ENCODE measurements around the gene MATCAP1. TPM values are rescaled to one million over a fixed set of nuclear protein-coding genes. Genes with fewer than 3 reads are reported as not detected.

The MATCAP1 gene
- total RNA-seq, 1 donor from 2014 or later, result 5.2 TPM

DNA sequence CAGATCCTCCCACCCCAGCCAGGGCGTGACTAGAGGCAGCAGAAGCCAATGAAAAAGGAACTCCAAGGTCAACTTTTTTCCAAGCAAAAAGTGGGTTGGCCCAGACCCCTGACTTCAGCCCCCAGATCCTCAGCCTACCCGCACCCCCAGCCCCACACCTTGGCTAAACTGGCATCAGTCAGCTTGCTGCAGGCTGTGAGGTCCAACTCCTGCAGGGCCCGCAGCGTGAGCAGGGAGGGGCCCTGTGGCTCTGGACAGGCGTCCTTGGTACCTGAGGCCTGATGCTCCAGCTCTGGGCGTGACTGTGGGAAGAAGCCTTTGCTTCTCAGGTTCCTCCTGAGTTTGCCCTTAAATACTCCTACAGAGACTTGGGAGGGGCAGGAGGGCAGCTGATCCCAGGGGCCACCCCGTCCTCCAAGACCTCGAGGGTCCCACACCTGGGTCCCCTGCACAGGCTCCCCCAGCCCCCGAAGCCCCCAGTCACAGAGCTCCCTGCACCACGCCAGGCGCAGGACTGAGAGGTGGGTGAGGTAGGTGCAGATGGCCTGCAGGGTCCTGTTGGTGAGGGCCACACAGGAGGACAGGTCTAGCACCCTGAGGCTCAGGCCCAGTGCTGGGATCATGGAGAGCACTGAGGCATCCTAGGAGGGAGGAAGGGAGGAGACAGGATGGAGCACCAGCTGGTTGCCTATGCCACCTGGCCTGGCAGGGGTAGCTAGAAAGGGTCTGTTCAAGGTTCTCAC is 24.6 kb upstream of the MATCAP1 start:
- Histone ChIP-seq H3K4me3 (ENCODE audit: low read length in 3 of 3) (no peak overlapping the region), H3K27me3 (ENCODE audit: control insufficient read depth in 3 of 3, insufficient read depth in 3 of 3, low read length in 3 of 3) (no peaks in the 10 kb centered on the region), H3K27ac (ENCODE audit: low read depth, low read length) (peak overlapping the region; percentile 23), H3K9ac (ENCODE audit: low read depth in 1 of 3, low read length in 3 of 3) (peak overlapping the region in 1 of 3 donors; percentile 54), H3K36me3 (ENCODE audit: control insufficient read depth in 3 of 3, insufficient read depth in 3 of 3, low read length in 3 of 3) (peaks cover 0 to 13% (median 7%) of the 10 kb centered on the region in 3 donors), H3K4me1 (ENCODE audit: control insufficient read depth in 3 of 3, insufficient read depth in 3 of 3, low read length in 3 of 3) (peaks cover 31 to 50% (median 40%) of the 10 kb centered on the region in 3 donors), H3K9me3 (ENCODE audit: control insufficient read depth in 3 of 3, low read length in 3 of 3) (no peaks in the 10 kb centered on the region)

DNA sequence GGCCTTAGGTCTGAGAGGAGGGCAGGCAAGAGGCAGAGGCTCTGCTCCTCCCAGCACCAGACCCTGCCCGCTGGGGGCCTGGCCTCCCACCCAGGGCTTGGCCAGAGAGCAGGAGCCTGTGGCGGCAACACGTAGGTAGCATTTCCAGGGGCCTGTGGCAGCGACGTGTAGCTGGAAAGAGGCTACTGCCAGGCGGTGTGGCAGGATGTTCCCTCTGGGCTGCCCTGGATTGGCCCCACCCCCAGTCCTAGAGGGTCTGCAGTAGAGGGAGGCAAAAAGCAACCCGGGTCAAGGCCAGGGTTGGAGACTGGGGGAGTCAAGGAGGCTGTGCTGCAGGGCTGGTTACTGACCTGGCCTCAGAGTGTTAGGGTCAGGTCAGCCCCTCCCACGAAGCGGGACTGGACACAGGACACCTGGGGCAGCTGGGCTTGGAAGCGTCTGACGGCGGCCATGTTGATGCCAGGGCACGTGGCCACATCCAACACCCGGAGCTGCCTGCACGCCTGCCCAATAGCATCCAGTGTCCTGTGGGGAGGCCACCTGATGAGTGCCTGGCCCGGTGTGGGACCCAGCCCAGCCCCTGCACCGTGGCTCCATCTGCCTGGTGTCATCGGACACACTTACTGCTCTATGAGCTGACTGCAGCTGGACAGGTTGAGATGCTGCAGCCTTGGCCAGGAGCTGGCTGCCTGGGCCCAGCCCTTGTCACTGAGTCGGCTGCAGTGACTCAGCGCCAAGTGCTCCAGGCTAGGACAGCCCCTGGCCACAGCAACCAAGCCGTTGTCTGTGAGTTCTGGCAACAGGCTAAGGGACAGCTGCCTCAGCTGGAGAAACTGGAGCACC is 23.7 kb upstream of the MATCAP1 start:
- H3K27me3 ChIP-seq (ENCODE audit: control insufficient read depth in 3 of 3, insufficient read depth in 3 of 3, low read length in 3 of 3), result no peaks in the 10 kb centered on the region
- peak overlapping the region; percentile 23 for H3K27ac ChIP-seq (ENCODE audit: low read depth, low read length)
- H3K9ac ChIP-seq (ENCODE audit: low read depth in 1 of 3, low read length in 3 of 3), result peak overlapping the region in 1 of 3 donors; percentile 43
- peaks cover 2 to 13% (median 7%) of the 10 kb centered on the region in 3 donors for H3K36me3 ChIP-seq (ENCODE audit: control insufficient read depth in 3 of 3, insufficient read depth in 3 of 3, low read length in 3 of 3)
- peaks cover 28 to 44% (median 35%) of the 10 kb centered on the region in 3 donors for H3K4me1 ChIP-seq (ENCODE audit: control insufficient read depth in 3 of 3, insufficient read depth in 3 of 3, low read length in 3 of 3)
- H3K4me3 ChIP-seq (ENCODE audit: low read length in 3 of 3), result peak overlapping the region in 1 of 3 donors; percentile 45
- H3K9me3 ChIP-seq (ENCODE audit: control insufficient read depth in 3 of 3, low read length in 3 of 3), result no peaks in the 10 kb centered on the region

DNA sequence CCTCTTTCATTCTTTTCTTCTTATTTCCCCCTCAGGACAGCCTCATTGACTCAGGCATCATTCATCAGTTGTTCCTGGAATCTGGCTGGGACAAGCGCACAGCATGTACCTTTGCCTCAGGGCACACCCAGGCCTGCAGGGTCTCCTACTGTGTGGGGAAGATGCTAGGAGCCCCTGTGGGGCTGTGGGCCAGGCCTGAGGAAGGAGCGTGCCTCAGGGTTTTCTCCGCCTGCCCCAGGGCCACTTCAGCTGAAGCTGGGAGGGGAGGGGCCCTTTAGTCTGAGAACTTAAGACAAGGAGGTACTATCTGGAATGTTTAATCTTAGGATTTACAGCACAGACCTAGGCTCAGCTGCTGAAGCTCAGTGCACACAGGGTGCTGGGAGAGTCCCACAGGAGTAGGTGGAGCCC is 23.1 kb upstream of the MATCAP1 start:
- no peak overlapping the region for H3K9ac ChIP-seq (ENCODE audit: low read depth in 1 of 3, low read length in 3 of 3)
- H3K36me3 ChIP-seq (ENCODE audit: control insufficient read depth in 3 of 3, insufficient read depth in 3 of 3, low read length in 3 of 3), result peaks cover 5 to 13% (median 7%) of the 10 kb centered on the region in 3 donors
- H3K4me1 ChIP-seq (ENCODE audit: control insufficient read depth in 3 of 3, insufficient read depth in 3 of 3, low read length in 3 of 3), result peaks cover 28 to 44% (median 35%) of the 10 kb centered on the region in 3 donors
- no peak overlapping the region for H3K27ac ChIP-seq (ENCODE audit: low read depth, low read length)
- no peak overlapping the region for H3K4me3 ChIP-seq (ENCODE audit: low read length in 3 of 3)
- H3K9me3 ChIP-seq (ENCODE audit: control insufficient read depth in 3 of 3, low read length in 3 of 3), result no peaks in the 10 kb centered on the region
- no peaks in the 10 kb centered on the region for H3K27me3 ChIP-seq (ENCODE audit: control insufficient read depth in 3 of 3, insufficient read depth in 3 of 3, low read length in 3 of 3)

DNA sequence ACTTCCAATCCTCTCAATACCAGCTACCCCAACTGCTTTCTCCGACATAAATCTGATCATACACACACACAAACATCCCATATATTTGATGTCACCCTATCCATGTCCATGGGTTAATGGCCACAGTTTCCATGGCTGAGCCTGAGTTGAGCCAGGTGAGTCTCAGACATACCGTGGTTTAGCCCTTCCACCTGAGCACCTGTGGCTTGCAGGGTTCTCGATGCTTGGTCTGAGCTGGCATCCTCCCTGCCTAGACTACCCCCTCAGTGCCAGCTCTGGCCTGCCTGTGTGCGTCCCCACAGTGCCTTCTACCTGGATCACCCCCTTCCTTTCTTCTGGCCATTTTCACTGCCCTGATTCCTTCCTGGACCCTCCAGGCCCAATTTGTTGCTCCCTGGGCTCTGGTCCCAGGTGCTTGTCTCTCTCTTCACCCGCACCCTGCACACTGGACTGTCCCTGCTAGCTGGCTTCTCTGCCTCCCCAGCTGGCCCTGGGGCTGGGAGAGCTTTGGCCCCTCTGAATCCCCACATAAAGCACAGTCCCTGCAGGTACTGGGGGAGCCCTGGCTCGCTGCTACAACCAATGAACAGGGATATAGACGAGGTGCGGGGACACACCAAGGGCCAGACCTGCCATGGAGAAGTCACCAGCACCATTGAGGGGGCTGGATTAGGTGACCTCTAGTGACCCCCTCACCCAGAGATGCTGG is 22.5 kb upstream of the MATCAP1 start:
- peaks cover 28 to 44% (median 35%) of the 10 kb centered on the region in 3 donors for H3K4me1 ChIP-seq (ENCODE audit: control insufficient read depth in 3 of 3, insufficient read depth in 3 of 3, low read length in 3 of 3)
- H3K9me3 ChIP-seq (ENCODE audit: control insufficient read depth in 3 of 3, low read length in 3 of 3), result no peaks in the 10 kb centered on the region
- H3K27me3 ChIP-seq (ENCODE audit: control insufficient read depth in 3 of 3, insufficient read depth in 3 of 3, low read length in 3 of 3), result no peaks in the 10 kb centered on the region
- H3K36me3 ChIP-seq (ENCODE audit: control insufficient read depth in 3 of 3, insufficient read depth in 3 of 3, low read length in 3 of 3), result peaks cover 8 to 17% (median 11%) of the 10 kb centered on the region in 3 donors
- no peak overlapping the region for H3K4me3 ChIP-seq (ENCODE audit: low read length in 3 of 3)
- H3K9ac ChIP-seq (ENCODE audit: low read depth in 1 of 3, low read length in 3 of 3), result peak overlapping the region in 1 of 3 donors; percentile 4
- H3K27ac ChIP-seq (ENCODE audit: low read depth, low read length), result no peak overlapping the region

DNA sequence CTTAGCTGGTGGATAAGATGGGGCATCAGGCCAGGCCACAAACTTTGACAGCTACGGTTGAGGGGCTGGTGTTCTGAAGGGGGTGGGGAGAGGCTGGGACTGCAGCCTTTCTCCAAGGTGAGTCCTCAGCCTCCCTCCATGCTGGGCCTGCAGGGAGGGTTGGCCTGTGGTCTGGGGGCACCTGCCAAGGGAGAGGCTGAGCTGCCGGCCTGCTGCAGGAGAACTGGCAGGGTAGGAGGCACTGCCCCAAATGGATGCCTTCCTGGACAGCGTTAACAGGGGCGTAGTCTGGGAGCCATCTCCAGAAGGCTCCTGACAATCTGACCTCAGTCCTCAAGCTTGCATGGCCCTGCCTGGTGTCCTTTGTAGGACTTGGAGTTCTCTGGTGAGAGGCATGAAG is 20.3 kb upstream of the MATCAP1 start:
- no peaks in the 10 kb centered on the region for H3K27me3 ChIP-seq (ENCODE audit: control insufficient read depth in 3 of 3, insufficient read depth in 3 of 3, low read length in 3 of 3)
- no peak overlapping the region for H3K4me3 ChIP-seq (ENCODE audit: low read length in 3 of 3)
- peaks cover 9 to 14% (median 12%) of the 10 kb centered on the region in 3 donors for H3K36me3 ChIP-seq (ENCODE audit: control insufficient read depth in 3 of 3, insufficient read depth in 3 of 3, low read length in 3 of 3)
- H3K9me3 ChIP-seq (ENCODE audit: control insufficient read depth in 3 of 3, low read length in 3 of 3), result no peaks in the 10 kb centered on the region
- no peak overlapping the region for H3K9ac ChIP-seq (ENCODE audit: low read depth in 1 of 3, low read length in 3 of 3)
- peaks cover 13 to 24% (median 19%) of the 10 kb centered on the region in 3 donors for H3K4me1 ChIP-seq (ENCODE audit: control insufficient read depth in 3 of 3, insufficient read depth in 3 of 3, low read length in 3 of 3)
- no peak overlapping the region for H3K27ac ChIP-seq (ENCODE audit: low read depth, low read length)

DNA sequence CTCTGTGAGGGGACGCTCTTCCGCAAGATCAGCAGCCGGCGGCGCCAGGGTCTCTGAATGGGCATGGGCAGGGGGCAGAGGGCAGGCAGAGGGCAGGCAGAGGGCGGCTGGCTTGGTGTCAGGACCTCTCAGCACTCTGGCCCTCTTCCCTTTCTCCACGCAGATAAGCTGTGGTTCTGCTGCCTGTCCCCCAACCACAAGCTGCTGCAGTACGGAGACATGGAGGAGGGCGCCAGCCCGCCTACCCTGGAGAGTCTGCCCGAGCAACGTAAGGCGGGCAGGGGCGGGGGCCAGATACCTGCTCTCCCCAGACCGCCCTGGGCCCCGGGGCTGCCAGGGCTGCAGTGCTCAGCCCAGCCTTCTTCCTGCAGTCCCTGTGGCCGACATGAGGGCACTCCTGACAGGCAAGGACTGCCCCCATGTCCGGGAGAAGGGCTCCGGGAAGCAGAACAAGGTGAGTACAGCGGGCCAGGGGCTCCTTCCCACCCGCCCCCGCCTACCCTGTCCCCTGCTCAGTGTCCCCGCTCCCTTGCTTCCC is 19.3 kb upstream of the MATCAP1 start:
- Histone ChIP-seq H3K27ac (ENCODE audit: low read depth, low read length) (no peak overlapping the region), H3K27me3 (ENCODE audit: control insufficient read depth in 3 of 3, insufficient read depth in 3 of 3, low read length in 3 of 3) (no peaks in the 10 kb centered on the region), H3K9me3 (ENCODE audit: control insufficient read depth in 3 of 3, low read length in 3 of 3) (no peaks in the 10 kb centered on the region), H3K4me1 (ENCODE audit: control insufficient read depth in 3 of 3, insufficient read depth in 3 of 3, low read length in 3 of 3) (peaks cover 11 to 19% (median 17%) of the 10 kb centered on the region in 3 donors), H3K4me3 (ENCODE audit: low read length in 3 of 3) (no peak overlapping the region), H3K9ac (ENCODE audit: low read depth in 1 of 3, low read length in 3 of 3) (no peak overlapping the region), H3K36me3 (ENCODE audit: control insufficient read depth in 3 of 3, insufficient read depth in 3 of 3, low read length in 3 of 3) (peaks cover 12 to 18% (median 15%) of the 10 kb centered on the region in 3 donors)

DNA sequence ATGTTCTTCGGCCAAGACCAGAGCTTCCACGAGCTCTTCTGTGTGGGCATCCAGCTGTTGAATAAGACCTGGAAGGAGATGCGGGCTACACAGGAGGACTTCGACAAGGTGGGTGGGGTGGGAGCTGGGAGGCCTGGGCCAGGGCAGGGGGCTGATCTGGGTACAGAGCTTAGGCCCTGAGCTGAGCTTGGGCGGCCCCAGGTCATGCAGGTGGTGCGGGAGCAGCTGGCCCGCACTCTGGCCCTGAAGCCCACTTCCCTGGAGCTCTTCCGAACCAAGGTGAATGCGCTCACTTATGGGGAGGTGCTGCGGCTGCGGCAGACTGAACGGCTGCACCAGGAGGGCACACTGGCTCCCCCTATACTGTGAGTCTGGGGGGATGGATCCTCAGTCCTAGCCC is 18.7 kb upstream of the MATCAP1 start:
- Histone ChIP-seq H3K4me1 (ENCODE audit: control insufficient read depth in 3 of 3, insufficient read depth in 3 of 3, low read length in 3 of 3) (peaks cover 8 to 19% (median 14%) of the 10 kb centered on the region in 3 donors), H3K4me3 (ENCODE audit: low read length in 3 of 3) (no peak overlapping the region), H3K9me3 (ENCODE audit: control insufficient read depth in 3 of 3, low read length in 3 of 3) (no peaks in the 10 kb centered on the region), H3K27me3 (ENCODE audit: control insufficient read depth in 3 of 3, insufficient read depth in 3 of 3, low read length in 3 of 3) (no peaks in the 10 kb centered on the region), H3K36me3 (ENCODE audit: control insufficient read depth in 3 of 3, insufficient read depth in 3 of 3, low read length in 3 of 3) (peaks cover 18 to 24% (median 21%) of the 10 kb centered on the region in 3 donors), H3K9ac (ENCODE audit: low read depth in 1 of 3, low read length in 3 of 3) (no peak overlapping the region), H3K27ac (ENCODE audit: low read depth, low read length) (no peak overlapping the region)

DNA sequence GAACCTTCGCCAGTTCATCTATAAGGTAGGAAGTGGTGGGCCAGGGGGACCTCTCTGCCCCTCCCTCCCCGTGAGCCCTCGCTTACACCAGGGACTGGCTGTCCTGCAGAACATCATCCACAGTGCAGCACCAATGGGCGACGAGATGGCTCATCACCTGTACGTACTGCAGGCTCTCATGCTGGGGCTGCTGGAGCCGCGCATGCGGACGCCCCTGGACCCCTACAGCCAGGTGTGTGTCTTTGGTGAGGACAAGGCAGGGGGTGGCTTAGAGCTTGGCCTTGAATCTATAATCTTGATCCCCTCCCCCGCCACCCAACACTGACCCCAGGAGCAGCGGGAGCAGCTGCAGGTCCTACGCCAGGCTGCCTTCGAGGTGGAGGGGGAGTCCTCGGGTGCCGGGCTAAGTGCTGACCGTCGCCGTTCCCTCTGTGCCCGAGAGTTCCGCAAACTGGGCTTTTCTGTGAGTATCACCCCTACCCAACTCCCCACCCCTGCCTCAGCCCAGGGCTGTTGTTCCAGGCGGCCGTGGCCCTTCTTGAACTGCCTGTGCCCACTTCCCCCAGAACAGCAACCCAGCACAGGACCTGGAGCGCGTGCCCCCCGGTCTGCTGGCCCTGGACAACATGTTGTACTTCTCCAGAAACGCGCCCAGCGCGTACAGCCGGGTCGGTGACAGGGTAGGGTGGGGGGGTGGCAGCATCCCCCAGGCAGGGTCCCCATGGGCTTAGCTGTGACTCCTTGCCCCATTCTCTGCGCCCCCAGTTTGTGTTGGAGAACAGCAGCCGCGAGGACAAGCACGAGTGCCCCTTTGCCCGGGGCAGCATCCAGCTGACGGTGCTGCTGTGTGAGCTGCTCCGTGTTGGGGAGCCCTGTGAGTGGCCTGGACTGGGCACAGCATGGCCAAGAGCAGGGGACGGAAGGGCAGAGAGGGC is 17.9 kb upstream of the MATCAP1 start:
- no peak overlapping the region for H3K9ac ChIP-seq (ENCODE audit: low read depth in 1 of 3, low read length in 3 of 3)
- peaks cover 26 to 32% (median 28%) of the 10 kb centered on the region in 3 donors for H3K36me3 ChIP-seq (ENCODE audit: control insufficient read depth in 3 of 3, insufficient read depth in 3 of 3, low read length in 3 of 3)
- H3K4me1 ChIP-seq (ENCODE audit: control insufficient read depth in 3 of 3, insufficient read depth in 3 of 3, low read length in 3 of 3), result peaks cover 9 to 16% (median 10%) of the 10 kb centered on the region in 3 donors
- H3K9me3 ChIP-seq (ENCODE audit: control insufficient read depth in 3 of 3, low read length in 3 of 3), result no peaks in the 10 kb centered on the region
- H3K27me3 ChIP-seq (ENCODE audit: control insufficient read depth in 3 of 3, insufficient read depth in 3 of 3, low read length in 3 of 3), result no peaks in the 10 kb centered on the region
- H3K27ac ChIP-seq (ENCODE audit: low read depth, low read length), result no peak overlapping the region
- no peak overlapping the region for H3K4me3 ChIP-seq (ENCODE audit: low read length in 3 of 3)

DNA sequence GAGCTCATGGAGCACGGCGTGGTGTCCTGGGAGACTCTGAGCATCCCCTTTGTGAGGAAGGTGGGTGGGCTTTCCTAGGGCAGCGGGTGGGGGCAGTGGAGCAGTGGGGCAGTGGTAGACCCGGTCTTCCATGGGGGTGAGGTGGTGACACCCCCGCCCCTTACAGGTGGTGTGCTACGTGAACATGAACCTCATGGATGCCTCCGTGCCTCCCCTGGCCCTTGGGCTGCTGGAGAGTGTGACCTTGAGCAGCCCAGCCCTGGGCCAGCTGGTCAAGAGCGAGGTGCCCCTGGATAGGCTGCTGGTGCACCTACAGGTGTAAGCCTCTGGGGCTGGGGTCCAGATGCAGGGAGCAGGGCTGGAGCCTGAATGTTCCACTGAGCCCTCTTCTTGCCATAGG is 16.7 kb upstream of the MATCAP1 start:
- Histone ChIP-seq H3K9ac (ENCODE audit: low read depth in 1 of 3, low read length in 3 of 3) (no peak overlapping the region), H3K36me3 (ENCODE audit: control insufficient read depth in 3 of 3, insufficient read depth in 3 of 3, low read length in 3 of 3) (peaks cover 36 to 44% (median 37%) of the 10 kb centered on the region in 3 donors), H3K4me3 (ENCODE audit: low read length in 3 of 3) (no peak overlapping the region), H3K9me3 (ENCODE audit: control insufficient read depth in 3 of 3, low read length in 3 of 3) (no peaks in the 10 kb centered on the region), H3K27ac (ENCODE audit: low read depth, low read length) (no peak overlapping the region), H3K4me1 (ENCODE audit: control insufficient read depth in 3 of 3, insufficient read depth in 3 of 3, low read length in 3 of 3) (peaks cover 9 to 16% (median 10%) of the 10 kb centered on the region in 3 donors), H3K27me3 (ENCODE audit: control insufficient read depth in 3 of 3, insufficient read depth in 3 of 3, low read length in 3 of 3) (no peaks in the 10 kb centered on the region)

All from skeletal muscle tissue (tissue), 4 donors.